GM12878 (cell line): ENCODE results near the gene YRDC. TPM values are rescaled to one million over a fixed set of nuclear protein-coding genes. Genes with fewer than 3 reads are reported as not detected.

Experiments
- ATAC-seq: fragments of 200-7000 bp; cut with Tn5 transposase; 3 replicates; pipeline ENCODE4 v1.9.1; 2020; ENCODE audit warnings: mild to moderate bottlenecking, moderate library complexity
- BruUV-seq: library from RNA; stranded (reverse); fragments of 400-500 nt; replicated peaks from 2 replicates; lab custom pipeline; 2021; lab: Mats Ljungman, UMichigan
- CTCF ChIA-PET: fragments of 300-600 bp; sonication (Branson Sonifier 250); formaldehyde crosslinking; extraction: SDS; loops from one replicate; lab custom pipeline; 2021; ENCODE audit warnings: inconsistent platforms; lab: Yijun Ruan, JAX
- POLR2A ChIA-PET: fragments of 350-600 bp; formaldehyde crosslinking; extraction: SDS; loops from one replicate; lab custom pipeline; 2021; ENCODE audit warnings: inconsistent platforms; lab: Charles Lee
- RAD21 ChIA-PET: fragments of 300-600 bp; sonication (Branson Sonifier 250); formaldehyde crosslinking; loops from one replicate; lab custom pipeline; 2023; ENCODE audit warnings: antibody characterized with exemption; ENCODE audit not compliant: unreplicated experiment; lab: Charles Lee
- SMC1A ChIA-PET: fragments of 300-600 bp; sonication (Branson Sonifier 250); formaldehyde crosslinking; loops from one replicate; lab custom pipeline; 2023; ENCODE audit not compliant: unreplicated experiment, uncharacterized antibody; lab: Charles Lee
- DNase-seq: peaks from one replicate; pipeline ENCODE4 v3.0.0-alpha.2; 2011; ENCODE audit warnings: low read depth, low spot score
- FAIRE-seq: peaks from 3 replicates; lab custom pipeline; 2011; peaks lifted over from hg19 to GRCh38; lab: Jason Lieb, UNC
- H2AFZ ChIP-seq: 2 replicates; pipeline ENCODE4 v1.6.0; 2011; ENCODE audit warnings: low read depth, low read length, control low read depth; ENCODE audit not compliant: control insufficient read depth
- H3K27ac ChIP-seq: 2 replicates; pipeline ENCODE4 v1.5.1; 2011; ENCODE audit warnings: control low read depth; ENCODE audit not compliant: control insufficient read depth, insufficient read depth
- H3K27me3 ChIP-seq, 2 experiments: replicated peaks in 1 of 2; 2 replicates each; pipeline versions ENCODE4 v1.6.0 to v1.6.1; 2011; ENCODE audit warnings: low read length in 1 of 2; ENCODE audit not compliant: control insufficient read depth in 2 of 2, insufficient read depth in 2 of 2
- H3K36me3 ChIP-seq, 2 experiments: 2 replicates each; pipeline ENCODE4 v1.5.1; 2011; ENCODE audit warnings: low read length in 1 of 2; ENCODE audit not compliant: control insufficient read depth in 2 of 2, insufficient read depth in 2 of 2
- H3K4me1 ChIP-seq: 2 replicates; pipeline ENCODE4 v1.6.1; 2011; ENCODE audit warnings: mild to moderate bottlenecking, low read length, moderate library complexity, mixed read lengths; ENCODE audit not compliant: control insufficient read depth, insufficient read depth
- H3K4me2 ChIP-seq: 2 replicates; pipeline ENCODE4 v1.6.0; 2011; ENCODE audit warnings: control low read depth; ENCODE audit not compliant: control insufficient read depth, insufficient read depth
- H3K4me3 ChIP-seq: fragments of 200-600 bp; sonication (generic); 2 replicates; pipeline ENCODE4 v1.5.1; 2016
- H3K79me2 ChIP-seq: 2 replicates; pipeline ENCODE4 v1.6.0; 2011; ENCODE audit warnings: low read length; ENCODE audit not compliant: control insufficient read depth, insufficient read depth
- H3K9ac ChIP-seq: 2 replicates; pipeline ENCODE4 v1.8.0; 2011; ENCODE audit warnings: low read length, control low read depth, mixed read lengths; ENCODE audit not compliant: control insufficient read depth, insufficient read depth
- H3K9me3 ChIP-seq: replicated peaks from 3 replicates; pipeline ENCODE4 v1.5.1; 2011; ENCODE audit warnings: mild to moderate bottlenecking, low read length; ENCODE audit not compliant: control insufficient read depth, insufficient read depth
- H4K20me1 ChIP-seq: 2 replicates; pipeline ENCODE4 v1.6.0; 2011; ENCODE audit not compliant: control insufficient read depth, insufficient read depth
- EP300 ChIP-seq, 2 experiments: fragments of 150-350 bp in 1 of 2; IDR thresholded peaks; 2 replicates each; pipeline ENCODE4 v1.6.1; 2011 to 2012; ENCODE audit warnings: low read depth in 2 of 2, low read length in 2 of 2, borderline replicate concordance in 1 of 2, improper control_type of control experiment in 1 of 2, inconsistent platforms in 1 of 2; ENCODE audit not compliant: control insufficient read depth in 1 of 2
- ESRRA ChIP-seq: IDR thresholded peaks from 2 replicates; pipeline ENCODE4 v1.6.1; 2012; ENCODE audit warnings: mild to moderate bottlenecking, low read length, improper control_type of control experiment
- JUND ChIP-seq: IDR thresholded peaks from 2 replicates; pipeline ENCODE4 v1.6.1; 2012; ENCODE audit warnings: low read depth, mild to moderate bottlenecking, low read length, improper control_type of control experiment, moderate library complexity
- KAT2A ChIP-seq: conservative IDR thresholded peaks from 2 replicates; pipeline ENCODE4 v1.6.1; 2011; ENCODE audit warnings: low read depth, low read length; ENCODE audit not compliant: control insufficient read depth
- KDM1A ChIP-seq: fragments of 200-600 bp; sonication (generic); IDR thresholded peaks from 2 replicates; pipeline ENCODE4 v1.6.1; 2016; ENCODE audit warnings: borderline replicate concordance
- KLF5 ChIP-seq: fragments of 450-650 bp; IDR thresholded peaks from 2 replicates; pipeline ENCODE4 v1.6.1; 2014; ENCODE audit warnings: mild to moderate bottlenecking; ENCODE audit not compliant: partially characterized antibody
- MYC ChIP-seq: IDR thresholded peaks from 2 replicates; pipeline ENCODE4 v1.6.1; 2011; ENCODE audit warnings: mild to moderate bottlenecking, low read length, moderate library complexity, inconsistent platforms; ENCODE audit not compliant: insufficient read depth, insufficient replicate concordance, insufficient read length, severe bottlenecking
- SIX5 ChIP-seq: IDR thresholded peaks from 2 replicates; pipeline ENCODE4 v1.6.1; 2011; ENCODE audit warnings: mild to moderate bottlenecking, low read depth, low read length, moderate library complexity; ENCODE audit not compliant: severe bottlenecking
- TAF1 ChIP-seq: IDR thresholded peaks from 2 replicates; pipeline ENCODE4 v1.6.1; 2011; ENCODE audit warnings: mild to moderate bottlenecking, low read depth, low read length, borderline replicate concordance
- TARDBP ChIP-seq: IDR thresholded peaks from 2 replicates; pipeline ENCODE4 v1.6.1; 2016; ENCODE audit warnings: borderline replicate concordance
- TBL1XR1 ChIP-seq: IDR thresholded peaks from 2 replicates; pipeline ENCODE4 v1.6.1; 2012; ENCODE audit warnings: low read depth, low read length, improper control_type of control experiment
- TCF12 ChIP-seq: IDR thresholded peaks from 2 replicates; pipeline ENCODE4 v1.6.1; 2011; ENCODE audit warnings: low read depth, mild to moderate bottlenecking, low read length
- TCF3 ChIP-seq: IDR thresholded peaks from 2 replicates; pipeline ENCODE4 v1.6.1; 2012; ENCODE audit warnings: low read depth, mild to moderate bottlenecking, low read length, borderline replicate concordance; ENCODE audit not compliant: insufficient read depth
- YBX1 ChIP-seq: fragments of 450-650 bp; IDR thresholded peaks from 2 replicates; pipeline ENCODE4 v1.6.1; 2016; ENCODE audit warnings: antibody characterized with exemption
- ZBED1 ChIP-seq: IDR thresholded peaks from 2 replicates; pipeline ENCODE4 v1.6.1; 2016; ENCODE audit warnings: borderline replicate concordance
- ZSCAN29 ChIP-seq: fragments of 450-650 bp; IDR thresholded peaks from 2 replicates; pipeline ENCODE4 v1.6.1; 2017; ENCODE audit warnings: mild to moderate bottlenecking, moderate library complexity
- WGBS: methylation state at CpG from one replicate; pipeline ENCODE4 v1.1.6; 2016; ENCODE audit warnings: low lambda C conversion rate; ENCODE audit not compliant: insufficient replicate concordance, insufficient coverage; ENCODE audit errors: missing lambda C conversion rate; 5-methylcytosine and 5-hydroxymethylcytosine counted together
- in situ Hi-C: fragments of 300-500 bp; cut with MboI; formaldehyde crosslinking; loops from 9 replicates; pipeline ENCODE4 v1.14.3; 2018; ENCODE audit warnings: mixed read lengths
- intact Hi-C: fragments of 100-400 bp; cut with micrococcal nuclease; formaldehyde crosslinking; loops from one replicate; pipeline ENCODE4 v1.14.2; 2022; ENCODE audit not compliant: unreplicated experiment
- polyA plus RNA-seq, 11 experiments: library from polyadenylated mRNA; depleted of rRNA in 4 of 11; unstranded in 6 of 11; stranded (reverse) in 5 of 11; fragments of >200 nt; fragmentation: Nextera tagmentation in 4 of 11; fragmentation: Illumina TruSeq in 1 of 11; extraction: Ambion mirVana in 4 of 11; extraction: Trizol in 1 of 11; gene quantifications; 1 replicate in 1 of 11; 2 replicates in 10 of 11; pipeline versions ENCODE4 v1.2.1 to v1.2.3, GENCODE V29; 2011 to 2016; ENCODE audit warnings: inconsistent platforms in 2 of 11, missing spikeins in 2 of 11, low read depth in 1 of 11
- total RNA-seq, 4 experiments: library from RNA; depleted of rRNA in 3 of 4; stranded (reverse); fragments of >200 nt in 3 of 4; fragmentation: Illumina TruSeq in 1 of 4; extraction: Trizol in 1 of 4; gene quantifications; 2 replicates each; pipeline versions ENCODE4 v1.2.1 to v1.2.3, GENCODE V29; 2013 to 2021
- TF ChIP-seq, protein P1 (sequence below): IDR thresholded peaks from 2 replicates; pipeline ENCODE4 v1.6.1; 2012; ENCODE audit warnings: low read depth, low read length, improper control_type of control experiment
- TF ChIP-seq, protein P2 (sequence below): fragments of 450-650 bp; IDR thresholded peaks from 2 replicates; pipeline ENCODE4 v1.6.1; 2017; ENCODE audit warnings: low read depth, mild to moderate bottlenecking, moderate library complexity
- TF ChIP-seq, protein P3 (sequence below): fragments of 450-650 bp; IDR thresholded peaks from 2 replicates; pipeline ENCODE4 v1.6.1; 2018; ENCODE audit warnings: borderline replicate concordance, mild to moderate bottlenecking; ENCODE audit not compliant: partially characterized antibody

YRDC gene
- total and polyA plus RNA-seq, 10 of the 15 experiments (the other 5 are each of a cell fraction or from before 2014, with no cell fraction given), result 2.9 to 36.2 (median 19.3) TPM

DNA sequence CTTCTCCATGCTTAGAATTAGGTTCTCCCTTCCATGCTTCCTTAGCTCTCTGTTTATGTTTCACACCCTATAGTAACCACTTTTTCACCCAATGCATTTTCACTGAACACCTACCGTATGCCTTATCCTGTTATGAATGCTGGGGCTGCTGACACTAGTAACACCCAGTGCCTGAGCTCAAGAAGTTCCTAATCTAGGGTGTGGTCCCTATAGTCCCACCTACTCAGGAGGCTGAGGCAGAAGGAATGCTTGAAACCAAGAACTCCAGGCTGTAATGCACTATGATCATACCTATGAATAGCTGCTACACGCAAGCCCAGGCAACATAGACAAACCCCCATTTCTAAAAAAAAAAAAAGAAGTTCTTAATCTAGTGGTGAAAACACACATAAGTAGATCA, 48.6 kb downstream of the YRDC start:
- Histone ChIP-seq H2AFZ (no peak overlapping the region), H3K9ac (no peak overlapping the region), H4K20me1 (no peaks in the 10 kb centered on the region), H3K4me3 (no peak overlapping the region), H3K4me1 (no peaks in the 10 kb centered on the region; the same call in 1 of the 2 replicates), H3K79me2 (no peaks in the 10 kb centered on the region), H3K36me3 (no peaks in the 10 kb centered on the region), H3K9me3 (no peaks in the 10 kb centered on the region; the same call in 2 of the 3 replicates), H3K27ac (no peak overlapping the region), H3K4me2 (no peak overlapping the region), H3K27me3 (peaks cover 2 to 3% of the 10 kb centered on the region in 2 experiments; a peak in 2 of 4 replicates)
- ChIA-PET POLR2A (no interaction called here), RAD21 (no interaction called here), SMC1A (interaction anchor here (0.8 to 1.3 kb wide), 2 partner anchors 9 to 81 kb away, joined by 3 read pairs; no protein-coding TSS in a partner anchor), CTCF (no interaction called here)
- no TSS peak for BruUV-seq
- no peak for DNase-seq
- TF ChIP-seq TARDBP, result no peak
- TF ChIP-seq ZBED1, result no peak
- no peak for TF ChIP-seq EP300 (IDR thresholded peaks at IDR 0.05; ENCODE audit: borderline replicate concordance in 1 of 2, control insufficient read depth in 1 of 2, low read depth in 2 of 2, low read length in 2 of 2)
- TF ChIP-seq JUND, result no peak
- TF ChIP-seq TCF3, result no peak
- TF ChIP-seq ZSCAN29, result no peak
- no peak for TF ChIP-seq ESRRA
- no peak for TF ChIP-seq KAT2A
- no peak for TF ChIP-seq TCF12
- TF ChIP-seq TAF1, result no peak
- no peak for TF ChIP-seq KLF5
- TF ChIP-seq, protein P1, sequence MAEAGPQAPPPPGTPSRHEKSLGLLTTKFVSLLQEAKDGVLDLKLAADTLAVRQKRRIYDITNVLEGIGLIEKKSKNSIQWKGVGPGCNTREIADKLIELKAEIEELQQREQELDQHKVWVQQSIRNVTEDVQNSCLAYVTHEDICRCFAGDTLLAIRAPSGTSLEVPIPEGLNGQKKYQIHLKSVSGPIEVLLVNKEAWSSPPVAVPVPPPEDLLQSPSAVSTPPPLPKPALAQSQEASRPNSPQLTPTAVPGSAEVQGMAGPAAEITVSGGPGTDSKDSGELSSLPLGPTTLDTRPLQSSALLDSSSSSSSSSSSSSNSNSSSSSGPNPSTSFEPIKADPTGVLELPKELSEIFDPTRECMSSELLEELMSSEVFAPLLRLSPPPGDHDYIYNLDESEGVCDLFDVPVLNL, result no peak
- TF ChIP-seq, protein P2, sequence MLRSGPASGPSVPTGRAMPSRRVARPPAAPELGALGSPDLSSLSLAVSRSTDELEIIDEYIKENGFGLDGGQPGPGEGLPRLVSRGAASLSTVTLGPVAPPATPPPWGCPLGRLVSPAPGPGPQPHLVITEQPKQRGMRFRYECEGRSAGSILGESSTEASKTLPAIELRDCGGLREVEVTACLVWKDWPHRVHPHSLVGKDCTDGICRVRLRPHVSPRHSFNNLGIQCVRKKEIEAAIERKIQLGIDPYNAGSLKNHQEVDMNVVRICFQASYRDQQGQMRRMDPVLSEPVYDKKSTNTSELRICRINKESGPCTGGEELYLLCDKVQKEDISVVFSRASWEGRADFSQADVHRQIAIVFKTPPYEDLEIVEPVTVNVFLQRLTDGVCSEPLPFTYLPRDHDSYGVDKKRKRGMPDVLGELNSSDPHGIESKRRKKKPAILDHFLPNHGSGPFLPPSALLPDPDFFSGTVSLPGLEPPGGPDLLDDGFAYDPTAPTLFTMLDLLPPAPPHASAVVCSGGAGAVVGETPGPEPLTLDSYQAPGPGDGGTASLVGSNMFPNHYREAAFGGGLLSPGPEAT, result no peak
- no peak for TF ChIP-seq YBX1
- TF ChIP-seq, protein P3, sequence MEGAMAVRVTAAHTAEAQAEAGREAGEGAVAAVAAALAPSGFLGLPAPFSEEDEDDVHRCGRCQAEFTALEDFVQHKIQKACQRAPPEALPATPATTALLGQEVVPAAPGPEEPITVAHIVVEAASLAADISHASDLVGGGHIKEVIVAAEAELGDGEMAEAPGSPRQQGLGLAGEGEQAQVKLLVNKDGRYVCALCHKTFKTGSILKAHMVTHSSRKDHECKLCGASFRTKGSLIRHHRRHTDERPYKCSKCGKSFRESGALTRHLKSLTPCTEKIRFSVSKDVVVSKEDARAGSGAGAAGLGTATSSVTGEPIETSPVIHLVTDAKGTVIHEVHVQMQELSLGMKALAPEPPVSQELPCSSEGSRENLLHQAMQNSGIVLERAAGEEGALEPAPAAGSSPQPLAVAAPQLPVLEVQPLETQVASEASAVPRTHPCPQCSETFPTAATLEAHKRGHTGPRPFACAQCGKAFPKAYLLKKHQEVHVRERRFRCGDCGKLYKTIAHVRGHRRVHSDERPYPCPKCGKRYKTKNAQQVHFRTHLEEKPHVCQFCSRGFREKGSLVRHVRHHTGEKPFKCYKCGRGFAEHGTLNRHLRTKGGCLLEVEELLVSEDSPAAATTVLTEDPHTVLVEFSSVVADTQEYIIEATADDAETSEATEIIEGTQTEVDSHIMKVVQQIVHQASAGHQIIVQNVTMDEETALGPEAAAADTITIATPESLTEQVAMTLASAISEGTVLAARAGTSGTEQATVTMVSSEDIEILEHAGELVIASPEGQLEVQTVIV, result no peak
- no peak for TF ChIP-seq SIX5
- no peak for TF ChIP-seq MYC
- TF ChIP-seq TBL1XR1, result no peak
- TF ChIP-seq KDM1A, result no peak
- in situ Hi-C loops, result no loop called here
- intact Hi-C loops, result no loop called here
- FAIRE-seq, result no peak
- no peak for ATAC-seq
- 27% methylated on average over 2 of the region's 2 CpGs for WGBS
